ENCODE data around the gene AKAP13. TPM values are rescaled to one million over a fixed set of nuclear protein-coding genes. Genes with fewer than 3 reads are reported as not detected.
"Not testable (repeated sequence)": the region's sequence is repeated elsewhere in the genome, so short reads cannot be mapped to it uniquely, and the experiment has no call there.

AKAP13 gene
- total and polyA plus RNA-seq, 3 donors from 2014 or later = 79.5 to 207 (median 187) TPM

DNA sequence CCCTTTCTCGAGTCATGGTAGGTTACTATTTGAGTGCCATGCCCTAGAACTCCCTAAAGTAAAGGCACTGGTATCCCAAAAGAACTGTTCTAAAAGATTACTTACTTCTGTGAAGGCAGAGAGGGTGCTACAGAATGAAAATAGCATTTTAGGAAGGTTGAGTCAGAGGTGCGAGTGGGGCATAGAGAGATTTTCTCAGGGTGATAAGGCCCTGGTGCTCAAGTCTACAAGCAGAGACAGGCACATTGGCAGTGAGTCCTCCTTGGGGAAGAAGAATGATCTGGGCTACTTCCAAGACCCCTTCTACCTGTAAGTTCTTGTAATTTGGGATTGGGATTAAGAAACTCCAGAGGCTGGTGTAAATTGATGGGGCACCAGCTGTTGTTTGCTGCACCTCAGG lies 96.7 kb downstream of the AKAP13 start:
- Histone ChIP-seq H3K27ac (no peak overlapping the region), H3K36me3 (ENCODE audit: low read depth, missing control alignments) (no peaks in the 10 kb centered on the region), H3K4me1 (peaks cover 5% of the 10 kb centered on the region), H3K27me3 (no peaks in the 10 kb centered on the region), H3K4me3 (no peak overlapping the region), H3K9me3 (no peaks in the 10 kb centered on the region)
- DNase-seq = no peak
- TF ChIP-seq, protein P1, sequence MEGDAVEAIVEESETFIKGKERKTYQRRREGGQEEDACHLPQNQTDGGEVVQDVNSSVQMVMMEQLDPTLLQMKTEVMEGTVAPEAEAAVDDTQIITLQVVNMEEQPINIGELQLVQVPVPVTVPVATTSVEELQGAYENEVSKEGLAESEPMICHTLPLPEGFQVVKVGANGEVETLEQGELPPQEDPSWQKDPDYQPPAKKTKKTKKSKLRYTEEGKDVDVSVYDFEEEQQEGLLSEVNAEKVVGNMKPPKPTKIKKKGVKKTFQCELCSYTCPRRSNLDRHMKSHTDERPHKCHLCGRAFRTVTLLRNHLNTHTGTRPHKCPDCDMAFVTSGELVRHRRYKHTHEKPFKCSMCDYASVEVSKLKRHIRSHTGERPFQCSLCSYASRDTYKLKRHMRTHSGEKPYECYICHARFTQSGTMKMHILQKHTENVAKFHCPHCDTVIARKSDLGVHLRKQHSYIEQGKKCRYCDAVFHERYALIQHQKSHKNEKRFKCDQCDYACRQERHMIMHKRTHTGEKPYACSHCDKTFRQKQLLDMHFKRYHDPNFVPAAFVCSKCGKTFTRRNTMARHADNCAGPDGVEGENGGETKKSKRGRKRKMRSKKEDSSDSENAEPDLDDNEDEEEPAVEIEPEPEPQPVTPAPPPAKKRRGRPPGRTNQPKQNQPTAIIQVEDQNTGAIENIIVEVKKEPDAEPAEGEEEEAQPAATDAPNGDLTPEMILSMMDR (IDR thresholded peaks at IDR 0.05) = no peak
- no peak for TF ChIP-seq POLR2A (IDR thresholded peaks at IDR 0.05)
- 91% methylated on average over 2 of the region's 2 CpGs for WGBS, 2 donors
- intact Hi-C loops (cut with DNase I; ENCODE audit: low total_unique reads) = no loop called here

DNA sequence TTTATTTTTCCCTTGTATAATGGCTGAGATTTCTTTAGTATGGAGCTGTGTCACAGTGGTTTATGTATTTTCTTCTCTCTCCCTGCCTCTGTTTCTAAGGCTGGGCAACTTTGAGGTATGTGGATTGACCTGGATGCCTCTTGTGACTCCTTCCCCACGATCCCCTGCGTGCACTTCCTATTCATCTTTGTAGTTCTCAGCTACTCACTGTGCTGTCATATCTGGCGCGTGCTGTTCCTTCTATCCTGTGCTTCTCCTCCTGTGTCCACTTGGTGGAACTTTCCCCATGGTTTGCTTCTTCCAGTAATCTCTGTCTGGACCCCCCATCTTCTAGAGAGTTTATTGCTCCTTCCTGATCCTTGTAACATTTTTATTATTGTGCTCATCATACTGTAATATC lies 97.3 kb downstream of the AKAP13 start:
- H3K36me3 ChIP-seq (ENCODE audit: low read depth, missing control alignments) = no peaks in the 10 kb centered on the region
- no peak for TF ChIP-seq POLR2A (IDR thresholded peaks at IDR 0.05)
- TF ChIP-seq, protein P1 (IDR thresholded peaks at IDR 0.05) = peak in 1 of 3 experiments; percentile 9
- WGBS, 2 donors = 21 to 35% methylated on average over 4 of the region's 4 CpGs
- peaks cover 5% of the 10 kb centered on the region for H3K4me1 ChIP-seq
- H3K27me3 ChIP-seq = no peaks in the 10 kb centered on the region
- no peak overlapping the region for H3K27ac ChIP-seq
- peak; percentile 36 for DNase-seq
- intact Hi-C loops (cut with DNase I; ENCODE audit: low total_unique reads) = no loop called here
- H3K4me3 ChIP-seq = no peak overlapping the region
- H3K9me3 ChIP-seq = no peaks in the 10 kb centered on the region

DNA sequence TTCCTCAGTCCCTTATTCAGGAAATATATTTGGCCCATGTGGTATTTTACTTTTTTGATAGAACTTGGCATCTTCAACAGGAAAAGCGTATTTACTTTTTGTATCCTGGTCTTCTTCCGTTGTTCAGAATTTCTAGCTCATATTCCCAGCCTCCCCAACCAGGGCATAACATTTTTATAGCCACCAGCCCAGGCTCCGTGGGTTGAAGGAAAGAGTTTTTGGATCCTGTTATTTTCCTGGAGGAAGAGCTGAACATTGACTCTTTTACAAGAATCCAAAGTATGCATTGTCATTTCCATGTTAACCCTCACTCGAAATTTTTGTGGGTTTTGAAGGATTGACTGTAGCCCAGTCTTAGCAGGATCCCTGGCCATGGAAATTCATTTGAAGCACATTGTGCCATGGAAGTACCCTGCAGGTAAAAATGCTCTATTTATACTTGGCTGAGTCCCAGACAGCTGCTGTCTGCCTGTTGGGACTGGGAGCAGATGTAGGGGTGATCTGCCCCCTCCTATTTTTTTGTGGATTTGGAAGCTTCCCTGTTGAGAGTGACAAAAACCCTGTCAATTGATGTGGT lies 98.8 kb downstream of the AKAP13 start:
- Histone ChIP-seq H3K9me3 (no peaks in the 10 kb centered on the region), H3K4me1 (peaks cover 5% of the 10 kb centered on the region), H3K36me3 (ENCODE audit: low read depth, missing control alignments) (no peaks in the 10 kb centered on the region), H3K27ac (no peak overlapping the region), H3K4me3 (no peak overlapping the region), H3K27me3 (no peaks in the 10 kb centered on the region)
- intact Hi-C loops (cut with DNase I; ENCODE audit: low total_unique reads) = no loop called here
- DNase-seq = no peak
- 47 to 48% methylated on average over 4 of the region's 4 CpGs for WGBS, 2 donors
- TF ChIP-seq POLR2A (IDR thresholded peaks at IDR 0.05) = no peak
- TF ChIP-seq, protein P1 (IDR thresholded peaks at IDR 0.05) = no peak

DNA sequence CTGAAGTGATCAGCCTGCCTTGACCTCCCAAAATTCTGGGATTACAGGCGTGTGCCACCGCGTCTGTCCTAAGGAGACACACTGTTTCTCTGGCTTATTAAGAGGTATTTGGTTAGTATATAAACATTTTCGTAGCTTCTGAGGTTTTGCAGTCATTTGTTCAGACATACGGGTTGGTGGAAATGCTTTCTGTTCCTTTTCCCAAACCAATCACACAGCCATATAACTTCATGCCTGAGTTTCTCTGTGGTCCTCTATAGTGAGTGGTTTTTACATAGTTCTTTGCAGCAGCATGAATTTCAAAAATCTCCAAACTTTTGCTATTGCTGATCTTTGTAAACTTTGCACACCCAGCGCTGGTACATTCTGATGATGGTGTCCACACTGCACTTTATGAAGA lies 100.5 kb downstream of the AKAP13 start:
- TF ChIP-seq, protein P1 (IDR thresholded peaks at IDR 0.05) = no peak
- no peak for TF ChIP-seq POLR2A (IDR thresholded peaks at IDR 0.05)
- Histone ChIP-seq H3K27me3 (no peaks in the 10 kb centered on the region), H3K4me3 (no peak overlapping the region), H3K9me3 (no peaks in the 10 kb centered on the region), H3K27ac (no peak overlapping the region), H3K36me3 (ENCODE audit: low read depth, missing control alignments) (no peaks in the 10 kb centered on the region), H3K4me1 (peaks cover 5% of the 10 kb centered on the region)
- intact Hi-C loops (cut with DNase I; ENCODE audit: low total_unique reads) = no loop called here
- DNase-seq = no peak
- WGBS, 2 donors = 78 to 82% methylated on average over 6 of the region's 6 CpGs

DNA sequence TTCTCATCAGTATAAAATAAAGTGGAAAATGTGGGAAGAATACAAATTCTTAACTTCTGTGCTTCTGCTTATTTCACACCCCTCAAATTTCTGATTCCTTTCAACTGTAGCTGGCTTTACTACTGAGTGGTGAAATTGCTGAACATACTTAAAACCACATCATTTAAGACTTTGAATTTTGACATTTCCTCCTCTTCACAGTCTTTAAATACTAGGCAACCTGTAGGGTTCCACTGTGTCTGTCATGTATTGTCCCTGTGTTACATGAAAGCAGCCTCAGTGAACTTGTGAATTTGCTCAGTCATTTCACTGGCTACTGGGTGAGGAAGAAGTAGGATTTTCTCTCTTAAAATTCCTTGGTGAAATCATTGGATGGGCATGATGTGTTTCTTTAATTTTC lies 101.1 kb downstream of the AKAP13 start:
- H3K27ac ChIP-seq; H3K4me1 ChIP-seq; H3K4me3 ChIP-seq; DNase-seq; H3K36me3 ChIP-seq (ENCODE audit: low read depth, missing control alignments); H3K27me3 ChIP-seq; intact Hi-C loops (cut with DNase I; ENCODE audit: low total_unique reads); H3K9me3 ChIP-seq: not testable (repeated sequence)

All from testis (tissue), 3 donors.